GM23248 (cell line): Measurements from ENCODE around the gene LRBA.

ENCODE experiments used
- EZH2 ChIP-seq: fragments of 200-600 bp; sonication (generic); IDR thresholded peaks from 2 replicates; pipeline ENCODE4 v1.6.1; 2018; ENCODE audit warnings: antibody characterized with exemption, mild to moderate bottlenecking; ENCODE audit not compliant: insufficient read depth, poor library complexity, severe bottlenecking
- EZH2phosphoT487 ChIP-seq: fragments of 200-600 bp; sonication (generic); IDR thresholded peaks from 2 replicates; pipeline ENCODE4 v1.6.1; 2018; ENCODE audit warnings: antibody characterized with exemption, moderate library complexity, mild to moderate bottlenecking, low read depth; ENCODE audit not compliant: insufficient read depth

GRCh38 chr4:150375025-150375424, 640.1 kb downstream of the LRBA start:
- TF ChIP-seq EZH2 (no peak), EZH2phosphoT487 (no peak)
